Gastroesophageal sphincter (tissue), 4 donors: ENCODE results near the gene EML1. TPM values are rescaled to one million over a fixed set of nuclear protein-coding genes. Genes with fewer than 3 reads are reported as not detected.
A peak's percentile ranks its signal among the peaks of the same experiment; 100 is the strongest.

Experiments used
- ATAC-seq: fragments of 150-250 bp; one replicate; pipeline ENCODE4 v1.9.1; 2016; ENCODE audit warnings: mild to moderate bottlenecking, moderate library complexity
- H3K27ac ChIP-seq, 4 donors: fragments of 200-600 bp; sonication (generic) in 3 of 4; 1 replicate in 3 of 4; 2 replicates in 1 of 4; pipeline ENCODE4 v1.5.1; 2016 to 2019
- H3K27me3 ChIP-seq: fragments of 200-600 bp; sonication (generic); one replicate; pipeline ENCODE4 v1.5.1; 2019
- H3K36me3 ChIP-seq, 2 donors: fragments of 200-600 bp; sonication (generic); one replicate each; pipeline ENCODE4 v1.5.1; 2019; ENCODE audit warnings: control low read depth in 1 of 2
- H3K4me1 ChIP-seq, 3 donors: fragments of 200-600 bp; sonication (generic); 1 replicate in 2 of 3; 2 replicates in 1 of 3; pipeline ENCODE4 v1.5.1; 2016 to 2019; ENCODE audit warnings: control low read depth in 2 of 3
- H3K4me3 ChIP-seq, 2 donors: fragments of 200-600 bp; sonication (generic); one replicate each; pipeline ENCODE4 v1.5.1; 2019; ENCODE audit warnings: mild to moderate bottlenecking in 1 of 2, moderate library complexity in 1 of 2
- H3K9me3 ChIP-seq, 3 donors: fragments of 200-600 bp; sonication (generic); one replicate each; pipeline ENCODE4 v1.5.1; 2017 to 2019; ENCODE audit warnings: control low read depth in 2 of 3
- EP300 ChIP-seq: sonication (generic); formaldehyde crosslinking; IDR thresholded peaks from one replicate; pipeline ENCODE4 v1.6.1; 2017; ENCODE audit warnings: antibody characterized with exemption, mild to moderate bottlenecking
- POLR2A ChIP-seq, 2 donors: fragments of 450-650 bp; IDR thresholded peaks; one replicate each; pipeline ENCODE4 v1.6.1; 2017; ENCODE audit warnings: antibody characterized with exemption in 2 of 2, mild to moderate bottlenecking in 2 of 2, moderate library complexity in 1 of 2
- POLR2AphosphoS5 ChIP-seq: sonication (generic); formaldehyde crosslinking; IDR thresholded peaks from one replicate; pipeline ENCODE4 v1.6.1; 2017; ENCODE audit warnings: antibody characterized with exemption
- WGBS, 2 donors: methylation state at CpG; one replicate each; pipeline ENCODE4 v1.1.5; 2018; ENCODE audit warnings: low coverage in 1 of 2; 5-methylcytosine and 5-hydroxymethylcytosine counted together
- total RNA-seq, 4 donors: library from RNA; depleted of rRNA; stranded (reverse); fragments of >200 nt; gene quantifications; one replicate each; pipeline ENCODE4 v1.1.0, GENCODE V29; 2016
- TF ChIP-seq, protein P1 (sequence below), 4 experiments: fragments of 200-600 bp in 2 of 4; fragments of 450-650 bp in 2 of 4; sonication (generic) in 1 of 4; IDR thresholded peaks; one replicate each; pipeline ENCODE4 v1.5.1; 2017 to 2019; ENCODE audit warnings: antibody characterized with exemption in 4 of 4, mild to moderate bottlenecking in 2 of 4, moderate library complexity in 2 of 4

The EML1 gene, protein sequence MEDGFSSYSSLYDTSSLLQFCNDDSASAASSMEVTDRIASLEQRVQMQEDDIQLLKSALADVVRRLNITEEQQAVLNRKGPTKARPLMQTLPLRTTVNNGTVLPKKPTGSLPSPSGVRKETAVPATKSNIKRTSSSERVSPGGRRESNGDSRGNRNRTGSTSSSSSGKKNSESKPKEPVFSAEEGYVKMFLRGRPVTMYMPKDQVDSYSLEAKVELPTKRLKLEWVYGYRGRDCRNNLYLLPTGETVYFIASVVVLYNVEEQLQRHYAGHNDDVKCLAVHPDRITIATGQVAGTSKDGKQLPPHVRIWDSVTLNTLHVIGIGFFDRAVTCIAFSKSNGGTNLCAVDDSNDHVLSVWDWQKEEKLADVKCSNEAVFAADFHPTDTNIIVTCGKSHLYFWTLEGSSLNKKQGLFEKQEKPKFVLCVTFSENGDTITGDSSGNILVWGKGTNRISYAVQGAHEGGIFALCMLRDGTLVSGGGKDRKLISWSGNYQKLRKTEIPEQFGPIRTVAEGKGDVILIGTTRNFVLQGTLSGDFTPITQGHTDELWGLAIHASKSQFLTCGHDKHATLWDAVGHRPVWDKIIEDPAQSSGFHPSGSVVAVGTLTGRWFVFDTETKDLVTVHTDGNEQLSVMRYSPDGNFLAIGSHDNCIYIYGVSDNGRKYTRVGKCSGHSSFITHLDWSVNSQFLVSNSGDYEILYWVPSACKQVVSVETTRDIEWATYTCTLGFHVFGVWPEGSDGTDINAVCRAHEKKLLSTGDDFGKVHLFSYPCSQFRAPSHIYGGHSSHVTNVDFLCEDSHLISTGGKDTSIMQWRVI
- total RNA-seq, result 100 to 1,000 TPM; 121 to 206 (median 136) TPM

DNA sequence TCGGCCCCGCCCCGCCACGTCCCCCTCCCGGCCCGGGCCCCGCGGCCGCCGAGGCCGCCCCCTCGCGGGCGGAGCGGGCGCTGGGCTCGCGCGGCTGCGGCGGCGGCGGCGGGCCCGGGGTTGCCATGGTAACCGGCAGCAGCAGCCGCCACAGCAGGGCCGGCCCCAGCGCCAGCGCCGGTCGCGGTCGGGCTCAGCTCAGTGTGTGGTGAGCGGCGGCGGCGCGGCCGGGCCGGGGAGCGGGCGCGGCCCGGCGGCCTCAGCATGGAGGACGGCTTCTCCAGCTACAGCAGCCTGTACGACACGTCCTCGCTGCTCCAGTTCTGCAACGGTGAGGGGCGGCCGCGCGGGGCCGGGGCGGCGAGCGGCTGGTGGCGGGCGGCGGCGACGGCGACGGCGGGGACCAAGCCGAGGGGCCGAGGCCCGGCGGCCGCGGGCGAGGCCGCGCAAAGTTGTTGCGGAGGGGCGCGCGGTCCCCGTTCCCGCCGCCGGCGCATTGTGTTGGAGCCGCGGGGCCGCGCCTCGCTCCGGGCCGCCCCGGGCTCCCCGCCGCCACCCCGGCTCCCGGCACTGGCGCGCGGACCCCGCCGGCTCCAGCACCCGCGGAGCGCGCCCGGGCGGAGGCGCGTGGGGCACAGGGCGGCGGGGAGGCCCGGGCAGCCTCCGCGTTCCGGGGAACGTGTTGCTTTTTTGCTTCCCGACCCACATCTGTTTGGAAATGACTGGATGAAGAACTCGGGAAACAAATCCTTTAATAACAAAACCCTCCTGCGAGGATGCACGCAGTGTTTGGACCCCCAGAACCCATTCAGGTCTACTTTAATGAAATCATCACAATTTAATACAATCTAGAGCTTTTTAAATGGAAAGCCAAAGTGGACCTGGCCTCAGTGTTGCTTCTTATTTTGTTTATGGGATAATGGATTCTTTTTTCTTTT lies at the start of gene EML1:
TSS of gene EML1 (plus strand) at position 201 of the 938 bp plus-strand sequence. CDS start at position 265, 64 bp downstream.
- peak; percentile 94 for ATAC-seq
- Histone ChIP-seq H3K4me1 (peaks cover 5 to 80% (median 15%) of the 10 kb centered on the region in 3 donors), H3K27ac (peak within 1 kb of the TSS; percentile 87 to 97 (median 96)), H3K9me3 (no peaks in the 10 kb centered on the region), H3K36me3 (no peaks in the 10 kb centered on the region), H3K27me3 (no peaks in the 10 kb centered on the region), H3K4me3 (peak within 1 kb of the TSS; percentile 71 to 81)
- 0% methylated on average over 2 to 3 of the region's 121 CpGs for WGBS, 2 donors
- peak; percentile 19 for TF ChIP-seq POLR2AphosphoS5
- no peak for TF ChIP-seq EP300
- TF ChIP-seq POLR2A (IDR thresholded peaks at IDR 0.05), result peak in 1 of 2 donors; percentile 65
- TF ChIP-seq, protein P1, sequence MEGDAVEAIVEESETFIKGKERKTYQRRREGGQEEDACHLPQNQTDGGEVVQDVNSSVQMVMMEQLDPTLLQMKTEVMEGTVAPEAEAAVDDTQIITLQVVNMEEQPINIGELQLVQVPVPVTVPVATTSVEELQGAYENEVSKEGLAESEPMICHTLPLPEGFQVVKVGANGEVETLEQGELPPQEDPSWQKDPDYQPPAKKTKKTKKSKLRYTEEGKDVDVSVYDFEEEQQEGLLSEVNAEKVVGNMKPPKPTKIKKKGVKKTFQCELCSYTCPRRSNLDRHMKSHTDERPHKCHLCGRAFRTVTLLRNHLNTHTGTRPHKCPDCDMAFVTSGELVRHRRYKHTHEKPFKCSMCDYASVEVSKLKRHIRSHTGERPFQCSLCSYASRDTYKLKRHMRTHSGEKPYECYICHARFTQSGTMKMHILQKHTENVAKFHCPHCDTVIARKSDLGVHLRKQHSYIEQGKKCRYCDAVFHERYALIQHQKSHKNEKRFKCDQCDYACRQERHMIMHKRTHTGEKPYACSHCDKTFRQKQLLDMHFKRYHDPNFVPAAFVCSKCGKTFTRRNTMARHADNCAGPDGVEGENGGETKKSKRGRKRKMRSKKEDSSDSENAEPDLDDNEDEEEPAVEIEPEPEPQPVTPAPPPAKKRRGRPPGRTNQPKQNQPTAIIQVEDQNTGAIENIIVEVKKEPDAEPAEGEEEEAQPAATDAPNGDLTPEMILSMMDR (IDR thresholded peaks at IDR 0.05), result peak in 2 of 4 experiments; percentile 35 to 39

DNA sequence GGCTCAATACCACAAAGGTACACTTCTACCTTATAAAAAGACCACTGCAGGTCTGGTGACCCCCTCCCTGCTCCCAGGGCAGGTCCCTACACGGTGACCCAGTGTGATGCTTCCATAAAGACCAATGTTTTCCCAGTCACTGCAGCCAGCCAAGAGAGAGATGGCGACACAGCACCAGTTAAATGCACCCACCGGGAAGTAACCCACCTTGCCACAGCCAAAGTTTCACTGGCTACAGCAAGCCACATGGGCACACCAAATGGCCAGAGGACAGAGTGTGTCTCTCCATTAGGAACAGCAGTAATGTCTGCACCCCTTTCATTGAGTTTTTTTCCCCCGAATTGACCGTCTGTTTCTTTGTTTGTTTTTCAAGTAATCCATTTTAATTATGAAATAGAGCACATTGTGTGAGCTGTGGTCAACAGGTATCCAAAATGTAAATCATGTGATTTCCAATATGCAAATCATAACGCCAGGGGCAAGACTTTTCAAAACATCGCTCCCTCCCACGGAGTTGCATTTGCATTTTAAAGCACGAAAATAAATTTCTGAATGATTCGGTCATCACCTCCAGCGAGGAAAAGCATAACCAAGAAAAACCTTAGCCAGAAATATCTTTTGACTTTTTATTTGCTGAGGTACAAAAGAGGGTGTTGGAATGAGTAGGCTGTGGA lies 48.9 kb upstream of the EML1 start:
- Histone ChIP-seq H3K9me3 (no peaks in the 10 kb centered on the region), H3K27me3 (no peaks in the 10 kb centered on the region), H3K4me3 (no peak overlapping the region), H3K4me1 (peaks cover 11 to 100% (median 55%) of the 10 kb centered on the region in 3 donors), H3K36me3 (no peaks in the 10 kb centered on the region), H3K27ac (peak overlapping the region; percentile 86 to 93 (median 90))
- ATAC-seq, result no peak
- WGBS, 2 donors, result 40 to 49% methylated on average over 10 to 11 of the region's 11 CpGs
- TF ChIP-seq, protein P1 (IDR thresholded peaks at IDR 0.05), result no peak
- TF ChIP-seq POLR2AphosphoS5, result peak; percentile 43
- TF ChIP-seq EP300, result no peak
- TF ChIP-seq POLR2A (IDR thresholded peaks at IDR 0.05), result no peak

DNA sequence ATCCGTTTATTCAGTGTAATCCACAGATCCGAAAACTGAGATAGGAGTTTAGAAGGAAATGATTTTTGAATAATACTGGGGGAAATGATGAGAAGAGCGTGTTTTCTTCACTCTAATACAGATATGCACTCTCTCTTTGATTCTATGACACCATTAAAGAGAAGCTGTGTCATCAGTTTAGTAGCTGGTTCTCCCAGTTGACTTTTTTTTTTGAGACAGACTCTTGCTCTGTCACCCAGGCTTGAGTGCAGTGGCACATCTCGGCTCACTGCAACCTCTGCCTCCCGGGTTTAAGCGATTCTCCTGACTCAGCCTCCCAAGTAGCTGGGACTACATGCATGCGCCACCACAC lies 48.4 kb upstream of the EML1 start:
- no peak for ATAC-seq
- TF ChIP-seq POLR2A (IDR thresholded peaks at IDR 0.05) (no peak), POLR2AphosphoS5 (no peak), EP300 (no peak)
- TF ChIP-seq, protein P1 (IDR thresholded peaks at IDR 0.05), result no peak
- no peaks in the 10 kb centered on the region for H3K36me3 ChIP-seq
- H3K4me3 ChIP-seq, result no peak overlapping the region
- peaks cover 11 to 100% (median 55%) of the 10 kb centered on the region in 3 donors for H3K4me1 ChIP-seq
- no peaks in the 10 kb centered on the region for H3K9me3 ChIP-seq
- H3K27me3 ChIP-seq, result no peaks in the 10 kb centered on the region
- WGBS, 2 donors, result 48 to 57% methylated on average over 7 of the region's 7 CpGs
- peak overlapping the region; percentile 86 to 93 (median 90) for H3K27ac ChIP-seq

DNA sequence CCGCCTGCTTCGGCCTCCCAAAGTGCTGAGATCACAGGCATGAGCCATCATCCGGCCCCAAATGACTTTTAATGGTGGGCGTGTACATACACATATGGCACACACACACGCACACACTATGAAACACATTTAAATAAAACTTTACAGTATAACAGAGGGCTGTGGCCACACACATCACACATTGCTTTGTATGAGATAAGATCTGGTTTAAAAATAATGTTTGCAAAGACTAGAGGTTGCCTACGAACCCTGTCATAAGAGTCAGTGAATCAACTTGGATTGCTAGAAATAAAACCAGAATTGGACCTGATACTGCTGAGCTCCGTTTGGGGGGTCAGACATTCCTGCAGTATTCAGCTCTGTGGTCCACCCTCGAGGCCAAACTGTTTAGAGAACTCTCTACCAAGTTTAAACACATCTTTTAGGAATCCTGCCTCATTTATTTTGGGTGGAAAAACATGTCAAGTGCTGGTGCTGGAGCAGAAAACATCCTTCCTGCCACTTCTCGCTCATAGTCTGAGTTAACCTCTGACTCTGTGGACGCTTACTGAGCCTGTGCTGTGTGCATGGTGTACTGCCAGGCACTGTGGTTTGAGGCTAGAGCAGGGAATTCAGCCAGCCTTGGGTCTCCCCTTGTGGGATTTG lies 47.8 kb upstream of the EML1 start:
- Histone ChIP-seq H3K27ac (peak overlapping the region; percentile 86 to 93 (median 90)), H3K9me3 (no peaks in the 10 kb centered on the region), H3K4me3 (no peak overlapping the region), H3K36me3 (no peaks in the 10 kb centered on the region), H3K27me3 (no peaks in the 10 kb centered on the region), H3K4me1 (peaks cover 11 to 100% (median 60%) of the 10 kb centered on the region in 3 donors)
- peak; percentile 58 for ATAC-seq
- WGBS, 2 donors, result 13 to 14% methylated on average over 7 to 10 of the region's 10 CpGs
- TF ChIP-seq POLR2A (IDR thresholded peaks at IDR 0.05), result no peak
- TF ChIP-seq EP300, result no peak
- peak; percentile 69 for TF ChIP-seq POLR2AphosphoS5
